Activated CD8-positive, alpha-beta memory T cell treated with anti-CD3 and anti-CD28 coated beads, Interleukin-2, amount 50 U/mL, for 24 hours (primary cell): ENCODE results near the gene UAP1L1.
"Not testable (repeated sequence)": the region's sequence is repeated elsewhere in the genome, so short reads cannot be mapped to it uniquely, and the experiment has no call there.

Experiments used
- DNase-seq: peaks from one replicate; pipeline ENCODE4 v3.0.0-alpha.2; 2020; ENCODE audit errors: extremely low read depth

The UAP1L1 gene

DNA sequence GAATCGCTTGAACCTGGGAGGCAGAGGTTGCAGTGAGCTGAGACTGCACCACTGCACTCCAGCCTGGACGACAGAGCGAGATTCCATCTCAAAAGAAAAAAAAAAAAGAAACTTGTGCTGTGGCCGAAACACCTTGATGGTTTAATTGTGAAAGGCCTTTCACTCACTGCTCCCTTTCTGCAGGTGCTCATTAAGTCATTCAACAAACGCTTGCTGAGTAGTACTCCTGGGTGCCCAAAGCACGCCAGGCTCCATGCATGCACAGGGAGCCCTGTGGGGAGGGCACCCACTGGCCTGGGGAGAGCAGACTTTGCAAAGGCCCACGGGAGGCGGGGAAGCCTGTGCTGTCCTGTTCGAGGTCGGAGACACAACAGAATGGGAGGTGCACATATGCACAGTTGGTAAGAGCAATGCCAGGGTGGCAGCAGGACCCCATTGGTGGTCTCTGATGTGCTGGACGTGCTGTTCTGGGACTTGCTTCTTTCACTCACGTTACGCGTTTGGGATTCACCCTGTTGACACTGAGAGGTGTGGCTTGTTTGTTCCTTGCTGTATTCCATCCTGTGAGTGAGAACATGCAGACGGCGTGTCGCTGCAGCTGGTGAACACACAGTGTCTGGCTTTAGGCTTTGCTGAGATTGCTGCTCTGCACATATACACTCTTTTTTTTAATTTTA lies 20.4 kb upstream of the UAP1L1 start:
- no peak for DNase-seq

DNA sequence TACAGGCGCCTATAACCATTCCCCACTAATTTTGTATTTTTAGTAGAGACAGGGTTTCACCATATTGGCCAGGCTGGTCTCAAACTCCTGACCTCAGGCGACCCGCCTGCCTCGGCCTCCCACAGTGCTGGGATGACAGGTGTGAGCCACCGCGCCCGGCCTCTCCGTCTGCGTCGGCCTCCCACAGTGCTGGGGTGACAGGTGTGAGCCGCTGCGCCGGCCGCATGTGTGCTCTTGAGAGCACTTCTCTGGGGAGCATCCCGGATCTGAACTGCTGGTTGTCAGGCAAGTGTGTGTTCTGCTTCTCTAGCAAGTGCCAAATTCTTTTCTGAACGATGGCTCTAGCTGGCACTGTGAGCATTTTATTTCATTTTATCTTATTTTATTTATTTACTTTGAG lies 19.8 kb upstream of the UAP1L1 start:
- DNase-seq, result no peak

DNA sequence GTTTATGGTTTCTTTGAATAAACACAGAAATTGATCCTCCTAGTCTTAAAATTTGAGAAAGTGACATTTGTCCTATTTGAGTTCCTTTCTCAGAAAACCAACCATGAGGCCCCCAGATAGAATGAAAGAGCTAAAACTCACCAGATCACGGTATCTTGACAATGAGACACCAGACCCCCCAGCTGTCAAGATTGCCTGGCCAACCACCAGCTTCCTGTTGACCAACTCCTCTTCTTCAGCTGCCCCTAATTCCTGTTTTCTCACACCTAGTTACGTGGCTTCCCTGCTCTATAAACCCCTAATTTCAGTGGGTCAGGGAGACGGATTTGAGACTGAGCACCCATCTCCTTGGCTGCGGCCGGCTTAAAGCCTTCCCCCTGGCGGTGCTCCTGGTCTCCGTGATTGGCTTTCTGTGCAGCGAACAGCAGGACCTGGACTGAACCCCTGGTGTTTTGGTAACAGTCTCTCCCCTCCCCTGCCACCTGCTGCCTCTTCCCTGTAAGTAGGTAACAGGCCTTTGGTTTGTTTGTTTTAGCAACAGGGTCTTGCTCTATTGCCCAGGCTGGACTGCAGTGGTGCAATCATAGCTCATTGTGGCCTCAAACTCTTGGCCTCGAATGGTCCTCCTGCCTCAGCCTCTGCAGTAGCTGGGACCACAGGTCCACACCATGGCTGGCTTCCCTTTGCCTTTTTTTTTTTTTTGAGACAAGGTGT lies 18.6 kb upstream of the UAP1L1 start:
- DNase-seq, result no peak

DNA sequence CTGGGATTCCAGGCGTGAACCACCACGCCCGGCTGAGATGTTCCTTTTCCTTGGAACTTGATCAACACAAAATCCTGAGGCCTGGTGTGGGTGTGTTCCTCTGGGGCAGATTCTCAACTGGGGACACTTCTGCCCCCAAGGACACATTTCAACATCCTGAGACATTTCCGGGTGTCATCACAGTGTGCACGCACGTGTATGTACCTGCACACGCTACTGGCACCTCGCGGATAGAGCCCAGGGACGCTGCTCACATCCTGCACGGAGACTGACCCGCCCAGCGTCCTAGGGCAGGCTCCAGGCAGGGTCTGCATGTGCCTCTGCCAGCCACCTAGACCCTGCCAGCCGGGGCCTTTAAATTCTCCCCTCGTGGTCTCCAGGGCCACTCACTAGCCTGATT lies 14.9 kb upstream of the UAP1L1 start:
- no peak for DNase-seq

DNA sequence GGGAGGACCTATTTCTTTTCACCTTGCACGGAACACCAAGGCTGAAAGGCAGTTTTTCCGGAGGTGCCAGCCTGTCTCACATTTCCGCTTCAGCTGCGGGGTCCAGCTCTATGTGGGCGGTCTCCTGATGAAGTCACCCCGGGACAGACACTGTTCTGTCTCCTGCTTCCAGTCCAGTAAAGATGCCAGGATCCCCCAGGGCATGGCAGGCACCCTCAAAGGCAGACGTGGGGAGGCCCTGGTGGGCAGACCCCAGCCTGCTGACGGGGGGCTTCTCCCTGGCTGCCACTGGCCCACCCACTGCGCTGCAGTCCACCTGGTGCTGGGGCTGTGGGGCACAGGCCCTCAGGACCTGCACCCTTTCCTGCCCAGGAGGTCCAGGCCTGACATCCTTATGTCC lies 14.5 kb upstream of the UAP1L1 start:
- not testable (repeated sequence) for DNase-seq

DNA sequence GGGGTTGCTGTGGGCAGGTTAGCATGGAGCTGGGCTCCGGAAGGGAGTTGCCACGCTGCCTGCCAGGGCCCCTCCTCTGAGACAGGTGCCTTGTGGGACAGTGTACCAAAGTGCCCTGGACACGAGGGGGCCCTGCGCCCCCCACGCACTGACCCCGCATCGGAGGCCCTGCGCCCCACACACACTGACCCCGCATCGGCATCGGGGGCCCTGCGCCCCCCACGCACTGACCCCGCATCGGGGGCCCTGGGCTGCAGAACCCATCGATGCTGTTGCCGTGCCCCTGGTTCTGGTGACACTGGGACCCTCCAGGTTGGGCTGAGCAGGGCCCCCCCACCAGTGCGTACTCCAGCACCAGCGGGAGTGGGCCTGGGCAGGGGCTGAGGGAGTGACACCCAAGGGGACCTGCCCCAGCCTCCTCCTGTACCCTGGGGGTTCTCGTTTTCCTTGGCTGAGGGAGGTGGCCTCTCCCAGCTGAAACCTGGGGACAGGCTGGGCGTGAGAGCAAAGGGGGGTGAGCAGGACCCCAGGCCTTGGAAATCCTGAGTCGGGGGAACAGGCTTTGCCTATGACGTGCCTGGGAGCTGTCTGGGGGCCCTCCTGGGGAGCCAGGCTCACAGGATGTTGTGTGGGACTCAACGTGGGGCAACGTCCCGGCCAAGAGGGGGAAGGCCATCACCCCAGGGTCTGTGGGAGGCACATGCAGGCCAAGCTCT lies 13.8 kb upstream of the UAP1L1 start:
- no peak for DNase-seq

DNA sequence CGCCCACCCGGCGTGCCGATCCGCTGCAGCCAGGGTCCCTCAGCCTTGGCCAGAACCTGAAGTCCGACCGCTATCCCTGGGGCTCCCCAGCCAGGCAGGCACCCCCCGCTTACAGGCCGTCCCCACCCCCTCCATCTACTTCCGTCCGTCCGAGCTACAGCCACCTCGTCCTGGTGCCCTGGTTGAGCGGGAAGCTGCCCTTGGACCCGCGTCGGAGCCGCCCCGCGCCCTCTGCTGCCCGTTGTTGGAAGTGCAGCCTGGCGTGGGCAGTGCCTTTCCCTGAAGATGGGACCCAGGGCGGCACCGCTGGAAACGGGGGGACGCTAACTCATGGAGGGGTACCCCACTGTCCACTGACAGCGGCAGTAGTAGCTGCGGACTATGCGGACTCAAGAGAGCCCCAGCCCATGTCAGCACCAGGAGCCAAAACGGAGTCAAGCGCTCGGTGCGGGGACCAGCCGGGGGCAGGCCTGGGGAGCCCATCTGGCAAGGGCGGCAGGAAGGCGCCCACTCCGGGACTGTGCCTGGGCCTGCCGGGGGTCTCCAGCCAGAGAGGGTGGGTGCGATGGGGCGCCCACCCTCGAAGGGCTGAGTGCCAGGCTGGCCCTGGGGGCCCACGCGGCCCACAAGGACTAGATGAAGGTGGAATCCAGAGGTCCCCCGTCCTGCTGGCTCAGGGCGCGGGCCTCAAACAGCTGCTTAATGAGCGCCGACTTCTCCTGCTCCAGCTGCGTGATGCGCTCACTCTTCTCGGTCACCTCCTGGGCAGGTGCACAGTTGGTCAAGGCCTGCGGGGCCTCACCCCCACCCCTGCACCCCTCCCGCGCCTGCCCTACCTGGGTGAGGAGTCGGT lies 13.1 kb upstream of the UAP1L1 start:
- DNase-seq, result no peak

DNA sequence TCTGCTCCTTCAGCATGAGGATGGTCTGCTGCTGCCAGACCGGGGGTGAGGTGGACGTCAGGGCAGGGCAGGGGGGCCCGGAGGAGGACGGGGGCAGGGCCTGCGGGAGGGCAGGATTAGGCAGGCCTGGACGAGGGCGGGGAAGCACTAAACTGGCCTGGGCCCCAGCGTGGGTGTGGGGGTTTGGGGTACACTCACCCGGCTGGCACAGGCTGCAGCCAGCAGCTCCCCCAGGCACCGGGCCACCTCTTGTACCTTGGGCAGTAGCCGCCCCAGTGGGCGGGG lies 12.5 kb upstream of the UAP1L1 start:
- no peak for DNase-seq

DNA sequence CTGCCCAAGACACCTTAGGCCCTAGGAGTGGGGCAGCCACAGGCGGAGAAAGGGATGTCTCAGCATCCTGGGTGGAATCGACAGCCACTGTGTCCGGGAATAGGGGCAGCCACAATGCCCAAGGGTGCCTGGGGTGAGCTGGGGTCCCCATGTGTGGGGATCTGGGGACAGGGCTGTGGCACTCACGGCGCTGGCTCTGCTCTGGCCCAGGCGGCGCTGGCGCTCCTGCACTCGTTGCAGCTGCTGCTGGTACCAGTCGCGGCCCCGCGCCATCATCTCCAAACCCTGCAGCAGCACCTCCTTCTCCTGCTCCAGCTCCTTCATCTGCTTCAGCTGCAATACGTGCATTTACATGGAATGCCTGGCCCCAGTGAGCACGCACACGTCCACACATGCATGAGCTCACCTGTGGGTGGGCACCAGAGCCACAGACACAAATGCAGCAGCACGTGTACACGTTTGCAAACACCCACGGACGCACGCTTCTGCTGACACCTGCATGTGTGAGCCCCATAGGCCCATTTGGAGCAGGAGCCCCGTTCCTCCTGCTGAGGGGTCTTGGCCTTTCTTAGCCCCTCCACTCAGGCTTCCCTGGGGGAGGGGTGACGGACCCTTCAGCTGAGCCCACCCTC lies 11.9 kb upstream of the UAP1L1 start:
- no peak for DNase-seq

DNA sequence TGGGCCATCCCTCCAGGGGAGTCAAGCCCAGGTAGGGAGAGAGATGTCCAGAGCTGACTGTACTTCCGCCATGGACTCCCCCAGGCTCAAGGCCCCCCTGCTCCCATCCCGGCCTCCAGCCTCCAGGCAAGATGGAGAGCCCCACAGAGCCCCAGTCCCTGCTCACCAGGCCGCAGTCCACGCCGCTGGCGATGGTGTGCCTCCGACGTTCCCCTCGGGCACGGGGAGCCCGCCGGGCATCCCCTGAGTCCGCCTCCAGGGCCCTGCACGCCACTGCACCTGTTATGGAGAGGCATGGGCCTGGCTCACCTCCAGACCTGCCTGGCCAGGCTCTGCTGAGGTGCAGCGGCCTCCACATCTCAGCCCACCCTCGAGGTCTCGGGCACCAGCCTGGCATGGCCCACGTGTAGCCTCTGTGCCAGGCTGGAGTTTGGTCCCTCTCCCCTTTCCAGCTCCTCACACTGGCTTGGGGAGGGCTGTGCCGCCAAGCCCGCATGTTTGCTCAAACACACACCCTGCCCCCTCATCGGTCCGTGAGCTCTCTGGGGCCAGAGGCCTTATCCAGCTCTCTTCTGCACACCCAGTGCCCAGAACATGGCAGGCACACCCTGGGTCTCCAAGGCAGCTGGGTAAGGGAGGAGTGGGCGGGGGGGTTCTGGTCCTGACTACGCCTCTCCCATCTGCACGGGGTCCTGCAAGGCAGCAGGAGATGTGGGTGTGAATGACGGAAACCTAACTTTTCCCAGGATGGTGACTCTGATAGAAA lies 11.0 kb upstream of the UAP1L1 start:
- no peak for DNase-seq

DNA sequence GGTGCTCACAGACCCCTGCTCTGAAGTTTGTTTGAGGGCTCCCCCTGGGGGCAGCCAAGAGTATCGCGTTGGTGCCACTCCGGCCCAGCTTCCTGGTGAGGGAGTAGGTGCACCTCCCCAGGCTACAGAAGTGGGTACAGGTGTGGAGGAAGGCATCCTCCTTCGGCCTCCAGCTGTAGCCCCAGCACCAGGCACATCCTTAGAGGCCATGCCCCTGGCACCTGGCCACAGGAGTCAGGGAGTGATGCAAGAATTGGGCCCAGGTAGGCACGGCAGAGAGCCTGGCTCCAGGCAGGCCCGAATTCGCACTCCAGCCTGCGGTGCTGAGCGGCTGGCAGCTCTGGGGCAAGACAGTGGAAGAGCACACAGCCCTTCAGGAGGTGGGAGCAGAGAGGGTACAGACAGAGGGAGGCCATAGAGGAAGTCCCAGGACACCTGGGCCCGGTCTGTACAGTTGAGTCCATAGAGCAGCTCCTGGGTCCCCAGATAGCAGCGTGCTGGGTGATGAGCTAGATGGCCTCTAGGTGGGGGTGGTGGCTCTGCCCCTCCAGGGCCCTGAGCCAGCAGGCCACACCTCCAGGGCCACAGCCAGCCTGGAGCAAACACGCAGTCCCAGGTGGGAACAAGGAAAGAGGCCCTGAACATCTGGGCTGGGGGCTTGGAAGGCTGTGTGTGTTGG lies 9.3 kb upstream of the UAP1L1 start:
- peak; percentile 63 for DNase-seq

DNA sequence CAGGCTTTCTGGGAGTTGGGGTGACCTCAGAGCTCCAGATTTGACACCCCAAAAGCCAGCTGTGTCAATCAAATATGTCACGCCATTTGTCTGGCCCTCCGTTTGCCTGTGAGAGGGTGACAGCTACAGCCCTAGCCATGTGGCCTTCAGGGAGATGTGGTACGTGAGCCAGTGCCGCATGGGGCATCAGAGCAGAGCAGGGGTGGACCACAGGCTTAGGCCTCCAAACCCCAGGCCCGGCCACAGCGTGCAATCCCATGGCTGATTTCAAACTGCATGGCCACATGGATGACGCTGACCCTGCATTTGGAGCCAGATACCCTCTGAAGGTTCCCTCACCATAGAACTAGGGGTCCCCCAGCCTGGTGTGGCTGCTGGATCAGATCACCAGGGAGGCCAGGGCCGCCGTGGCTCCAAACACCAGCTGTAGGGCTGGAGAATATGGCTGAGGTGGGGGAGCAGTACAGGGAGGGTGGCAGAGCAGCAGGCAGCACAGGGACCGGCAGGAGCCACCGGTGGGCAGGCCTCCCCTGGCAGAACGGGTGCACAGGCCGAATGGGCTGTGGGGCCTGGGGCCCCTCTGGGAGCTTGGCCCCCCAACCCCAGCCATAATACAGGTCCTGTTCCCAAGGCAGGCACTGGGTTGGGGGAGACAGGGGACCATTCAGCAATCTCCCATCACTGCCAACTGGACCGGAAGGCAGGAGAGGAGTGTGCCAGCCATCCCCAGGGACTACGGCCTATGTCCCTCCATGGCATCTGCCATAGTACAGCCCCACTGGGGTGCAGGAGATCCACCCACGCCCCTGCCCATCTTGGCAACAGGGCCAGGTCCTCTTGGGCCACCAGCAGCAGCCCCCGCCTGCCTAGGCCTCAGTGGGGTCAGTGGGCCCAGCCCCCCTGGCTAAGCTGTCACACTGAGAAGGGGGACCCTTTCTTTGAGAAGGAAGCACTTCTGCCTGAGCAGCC lies 8.5 kb upstream of the UAP1L1 start:
- DNase-seq, result no peak

DNA sequence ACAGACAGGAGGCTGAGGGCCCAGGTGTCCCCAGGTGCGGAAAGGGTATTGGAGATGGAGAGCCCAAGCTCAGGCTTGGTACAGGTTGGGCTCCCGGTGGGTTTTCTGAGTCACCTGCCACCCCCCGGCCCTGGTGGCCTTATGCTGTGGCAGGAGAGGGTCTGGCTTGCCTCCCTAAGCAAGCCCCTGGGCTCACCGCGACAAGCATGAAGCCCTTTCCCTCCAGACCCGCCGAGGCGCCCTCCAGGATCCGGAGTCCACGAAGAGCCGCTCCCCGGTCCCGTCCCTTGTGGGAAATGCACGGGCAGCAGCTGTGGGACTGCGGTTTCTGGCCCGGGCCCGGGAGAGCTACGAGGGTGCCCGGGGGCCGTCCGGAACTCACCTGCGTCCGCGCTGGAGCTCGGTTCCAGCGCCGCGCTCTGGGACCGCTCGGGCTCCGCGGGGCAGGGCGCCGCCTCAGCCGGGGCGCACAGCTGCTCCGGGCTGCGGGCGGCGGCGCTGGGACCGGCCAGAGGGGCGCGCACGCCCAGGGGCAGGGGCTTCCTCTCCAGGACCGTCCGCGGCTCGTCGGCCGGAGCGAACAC lies 7.7 kb upstream of the UAP1L1 start:
- no peak for DNase-seq

DNA sequence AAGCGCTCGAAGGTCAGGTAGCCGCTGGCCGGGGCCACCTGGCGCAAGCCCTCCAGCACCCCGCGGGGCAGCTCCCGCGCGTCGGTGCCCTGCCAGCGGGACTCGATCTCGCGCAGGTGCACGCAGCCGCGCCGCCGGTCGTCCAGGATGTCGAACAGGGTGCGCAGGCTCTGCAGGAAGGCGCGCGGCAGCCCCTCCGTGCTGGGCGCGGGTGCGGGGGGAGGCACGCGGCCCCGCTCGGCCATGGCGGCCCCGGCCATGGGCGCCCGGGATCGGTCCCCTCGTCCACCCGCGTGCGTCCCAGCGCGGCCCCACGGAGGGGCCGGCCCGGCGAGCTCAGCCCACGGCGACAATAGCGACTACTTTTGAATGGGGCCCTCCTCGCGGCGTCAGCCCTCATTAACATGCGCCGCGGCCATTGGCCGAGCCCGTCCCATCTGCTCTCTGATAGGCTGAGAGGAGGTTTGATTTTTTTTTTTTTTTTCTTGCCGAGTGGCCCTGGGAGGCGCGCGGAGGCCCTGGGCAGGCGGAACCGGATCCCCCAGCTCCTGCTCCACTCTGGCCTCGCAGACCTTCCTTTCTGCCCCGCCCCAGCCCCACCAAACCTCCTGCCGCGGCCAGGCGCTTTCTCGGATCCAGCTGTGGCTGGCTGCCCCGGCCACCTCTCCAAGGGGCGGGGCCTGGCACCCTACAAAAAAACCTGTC lies 7.0 kb upstream of the UAP1L1 start, which contains the start of gene SAPCD2:
Gene SAPCD2, minus strand, starts transcription at position 357 of the 705 bp plus-strand sequence. Its CDS starts 97 bp downstream, at position 260.
- peak; percentile 61 for DNase-seq

DNA sequence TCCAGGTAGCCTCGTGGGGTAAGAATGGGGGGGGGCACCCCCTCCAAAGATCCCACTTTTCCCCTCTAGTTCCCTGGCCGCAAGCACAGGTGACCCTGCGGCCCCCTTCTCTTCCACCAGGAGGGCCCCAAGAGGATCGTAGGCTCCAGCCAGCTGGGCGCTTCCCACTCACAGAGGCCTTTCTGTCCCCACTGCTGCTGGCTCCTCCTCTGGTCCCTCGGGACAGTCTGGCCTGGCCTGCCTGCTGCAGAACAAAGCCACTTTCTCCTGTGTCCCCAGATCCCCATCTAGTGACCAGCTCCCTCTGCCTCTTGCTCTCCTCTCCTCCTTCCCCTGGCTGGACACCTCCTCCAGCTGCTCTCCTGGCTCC lies 6.4 kb upstream of the UAP1L1 start:
- no peak for DNase-seq

DNA sequence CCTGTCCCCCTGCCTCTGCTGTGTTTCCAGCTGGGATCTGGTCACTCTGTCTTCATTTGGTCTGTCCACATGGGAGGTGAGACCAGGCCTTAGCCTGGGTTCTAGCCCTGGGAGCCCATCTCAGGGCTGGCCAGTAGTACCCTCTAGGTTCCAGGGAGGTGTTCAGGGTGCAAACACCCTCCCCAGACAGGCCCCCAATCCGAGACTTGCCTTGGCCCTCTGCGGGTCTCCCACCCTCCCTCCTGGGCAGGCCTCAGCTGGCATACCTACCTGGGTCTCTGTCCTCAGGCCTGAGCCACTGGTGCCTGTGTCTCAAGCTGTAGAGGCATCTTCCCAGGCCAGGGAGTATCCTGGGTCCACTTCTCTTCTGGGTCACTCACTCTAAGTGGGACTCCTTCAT lies 6.0 kb upstream of the UAP1L1 start:
- no peak for DNase-seq

DNA sequence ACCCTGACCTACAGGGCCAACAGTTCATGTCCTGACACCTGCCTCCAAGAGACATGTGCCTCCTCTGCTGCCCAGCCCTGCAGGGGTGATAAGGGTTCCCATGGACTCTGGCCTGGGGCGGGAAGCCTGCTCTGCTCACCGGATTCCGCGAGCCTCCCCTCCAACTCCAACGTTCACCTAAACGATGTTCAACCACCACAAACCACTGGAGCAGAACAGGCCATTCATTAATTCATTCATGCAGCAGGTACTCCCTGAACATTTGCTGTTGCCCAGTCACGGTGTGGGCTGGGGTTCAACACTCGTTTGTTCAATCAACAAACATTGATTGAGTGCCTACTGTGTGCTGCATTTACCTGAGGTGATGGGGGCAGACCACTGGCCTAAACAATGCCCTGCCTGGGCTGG lies 3.3 kb upstream of the UAP1L1 start:
- DNase-seq, result no peak

DNA sequence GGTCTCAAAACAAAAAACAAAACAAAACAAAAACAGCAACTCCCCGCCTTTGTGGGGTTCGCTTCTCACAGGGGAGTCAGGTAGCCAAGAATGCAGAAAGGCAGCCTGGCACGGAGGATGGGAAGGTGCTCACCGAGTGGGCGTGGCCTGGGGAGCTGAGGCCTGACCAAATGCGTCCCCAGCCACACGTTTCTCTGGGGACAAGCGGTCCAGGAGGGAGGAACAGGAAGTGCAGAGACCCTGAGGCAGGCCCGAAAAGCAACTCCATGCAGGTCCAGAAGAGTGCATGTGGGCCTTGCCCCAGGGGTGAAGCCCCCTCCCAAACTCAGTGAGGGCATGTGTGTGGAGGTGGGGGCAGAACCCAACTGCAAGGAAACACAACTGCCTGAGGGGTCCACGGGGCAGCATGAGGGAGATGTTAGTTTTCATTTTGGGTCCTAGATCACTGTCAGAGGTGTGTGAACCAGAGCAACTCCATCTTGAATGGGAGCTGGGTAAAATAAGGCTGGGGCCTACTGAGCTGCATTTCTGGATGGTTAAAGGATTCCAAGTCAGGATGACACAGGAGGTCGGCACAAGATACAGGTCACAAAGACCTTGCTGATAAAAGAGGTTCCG lies 2.6 kb upstream of the UAP1L1 start:
- no peak for DNase-seq
